Neural cell (in vitro differentiated cells): ENCODE measurements around the gene FAF1. TPM values are rescaled to one million over a fixed set of nuclear protein-coding genes. Genes with fewer than 3 reads are reported as not detected.
"Not testable (repeated sequence)": the region's sequence is repeated elsewhere in the genome, so short reads cannot be mapped to it uniquely, and the experiment has no call there.

Experiments
- H2AFZ ChIP-seq: fragments of 200-600, 300-800 bp; sonication (generic), shearing (Covaris generic); 2 replicates; pipeline ENCODE4 v1.6.0; 2014; ENCODE audit warnings: low read depth, mild to moderate bottlenecking, antibody characterized with exemption, low read length, moderate library complexity
- H3F3A ChIP-seq: fragments of 200-600 bp; shearing (Covaris generic); 2 replicates; pipeline ENCODE4 v1.6.1; 2016; ENCODE audit warnings: mild to moderate bottlenecking, moderate library complexity, mixed read lengths, antibody characterized with exemption, low read length; ENCODE audit not compliant: insufficient read depth, poor library complexity, severe bottlenecking
- H3K27ac ChIP-seq: fragments of 200-600, 300-800 bp; sonication (generic), shearing (Covaris generic); 2 replicates; pipeline ENCODE4 v1.5.1; 2014; ENCODE audit warnings: mild to moderate bottlenecking, low read length, moderate library complexity
- H3K27me3 ChIP-seq: fragments of 300-800, 200-600 bp; sonication (generic), shearing (Covaris generic); 2 replicates; pipeline ENCODE4 v1.6.0; 2014; ENCODE audit warnings: mild to moderate bottlenecking, low read depth, low read length, moderate library complexity; ENCODE audit not compliant: insufficient read depth
- H3K36me3 ChIP-seq: fragments of 300-800, 200-600 bp; sonication (generic), shearing (Covaris generic); 2 replicates; pipeline ENCODE4 v1.5.1; 2014; ENCODE audit warnings: mild to moderate bottlenecking, antibody characterized with exemption, low read length, moderate library complexity; ENCODE audit not compliant: insufficient read depth
- H3K4me2 ChIP-seq: fragments of 300-800, 200-600 bp; sonication (generic), shearing (Covaris generic); 2 replicates; pipeline ENCODE4 v1.6.0; 2014; ENCODE audit warnings: mild to moderate bottlenecking, low read length
- H3K4me3 ChIP-seq: fragments of 300-800, 200-600 bp; sonication (generic), shearing (Covaris generic); 2 replicates; pipeline ENCODE4 v1.5.1; 2014; ENCODE audit warnings: mild to moderate bottlenecking, low read length, moderate library complexity
- H3K79me2 ChIP-seq: fragments of 200-600 bp; shearing (Covaris generic); replicated peaks from 2 replicates; pipeline ENCODE4 v1.6.0; 2014; ENCODE audit warnings: mild to moderate bottlenecking, low read length, moderate library complexity; ENCODE audit not compliant: insufficient read depth
- H3K9ac ChIP-seq: fragments of 300-800, 200-600 bp; sonication (generic), shearing (Covaris generic); 2 replicates; pipeline ENCODE4 v1.6.1; 2016; ENCODE audit warnings: mild to moderate bottlenecking, low read length, mixed read lengths
- H3K9me2 ChIP-seq: fragments of 200-600 bp; shearing (Covaris generic); 2 replicates; pipeline ENCODE4 v1.6.1; 2016; ENCODE audit warnings: mild to moderate bottlenecking, low read length, mixed read lengths; ENCODE audit not compliant: insufficient read depth
- H3K9me3 ChIP-seq: fragments of 200-600, 300-800 bp; sonication (generic), shearing (Covaris generic); 2 replicates; pipeline ENCODE4 v1.6.1; 2016; ENCODE audit warnings: mild to moderate bottlenecking, mixed run types, low read length, moderate library complexity, mixed read lengths
- H4K20me1 ChIP-seq: fragments of 200-600 bp; shearing (Covaris generic); 2 replicates; pipeline ENCODE4 v1.6.1; 2016; ENCODE audit warnings: mild to moderate bottlenecking, mixed run types; ENCODE audit not compliant: insufficient read depth
- EP300 ChIP-seq: fragments of 450-650 bp; conservative IDR thresholded peaks from 2 replicates; pipeline ENCODE4 v1.6.1; 2014; ENCODE audit warnings: antibody characterized with exemption, mild to moderate bottlenecking, moderate library complexity; ENCODE audit not compliant: poor library complexity, severe bottlenecking
- EZH2 ChIP-seq: fragments of 200-600, 300-800 bp; shearing (Covaris generic), sonication (generic); IDR thresholded peaks from 2 replicates; pipeline ENCODE4 v1.6.1; 2014; ENCODE audit warnings: antibody characterized with exemption, low read length, borderline replicate concordance, mild to moderate bottlenecking; ENCODE audit not compliant: insufficient read depth, poor library complexity, severe bottlenecking
- MXI1 ChIP-seq: fragments of 450-650 bp; conservative IDR thresholded peaks from 2 replicates; pipeline ENCODE4 v1.6.1; 2014; ENCODE audit warnings: antibody characterized with exemption, mild to moderate bottlenecking; ENCODE audit not compliant: poor library complexity, severe bottlenecking
- POLR2AphosphoS5 ChIP-seq: IDR thresholded peaks from 2 replicates; pipeline ENCODE4 v1.6.1; 2012
- RAD21 ChIP-seq: fragments of 450-650 bp; conservative IDR thresholded peaks from 2 replicates; pipeline ENCODE4 v1.6.1; 2014; ENCODE audit warnings: antibody characterized with exemption, mild to moderate bottlenecking, moderate library complexity
- REST ChIP-seq: IDR thresholded peaks from 2 replicates; pipeline ENCODE4 v1.6.1; 2012; ENCODE audit warnings: borderline replicate concordance
- SMC3 ChIP-seq: fragments of 450-650 bp; conservative IDR thresholded peaks from 2 replicates; pipeline ENCODE4 v1.6.1; 2014; ENCODE audit warnings: antibody characterized with exemption, mild to moderate bottlenecking, moderate library complexity; ENCODE audit not compliant: poor library complexity
- TAF1 ChIP-seq: IDR thresholded peaks from 2 replicates; pipeline ENCODE4 v1.6.1; 2012; ENCODE audit warnings: low read depth
- polyA plus RNA-seq: library from polyadenylated mRNA; depleted of rRNA; stranded (reverse); fragments of >200 nt; gene quantifications from 2 replicates; pipeline ENCODE4 v1.2.3, GENCODE V29; 2014
- TF ChIP-seq, protein P1 (sequence below): fragments of 450-650 bp; IDR thresholded peaks from 2 replicates; pipeline ENCODE4 v1.5.1; 2014; ENCODE audit warnings: antibody characterized with exemption, mild to moderate bottlenecking, moderate library complexity; ENCODE audit not compliant: poor library complexity, severe bottlenecking

The FAF1 gene
- polyA plus RNA-seq, 1 donor from 2014 or later, result 52.1 TPM

GRCh38 chr1:50877641-50878040 is 82.4 kb downstream of the FAF1 start:
- TF ChIP-seq EP300 (no peak), MXI1 (no peak), POLR2AphosphoS5 (no peak), REST (no peak), TAF1 (no peak), EZH2 (no peak), RAD21 (no peak), SMC3 (no peak)
- TF ChIP-seq, protein P1, sequence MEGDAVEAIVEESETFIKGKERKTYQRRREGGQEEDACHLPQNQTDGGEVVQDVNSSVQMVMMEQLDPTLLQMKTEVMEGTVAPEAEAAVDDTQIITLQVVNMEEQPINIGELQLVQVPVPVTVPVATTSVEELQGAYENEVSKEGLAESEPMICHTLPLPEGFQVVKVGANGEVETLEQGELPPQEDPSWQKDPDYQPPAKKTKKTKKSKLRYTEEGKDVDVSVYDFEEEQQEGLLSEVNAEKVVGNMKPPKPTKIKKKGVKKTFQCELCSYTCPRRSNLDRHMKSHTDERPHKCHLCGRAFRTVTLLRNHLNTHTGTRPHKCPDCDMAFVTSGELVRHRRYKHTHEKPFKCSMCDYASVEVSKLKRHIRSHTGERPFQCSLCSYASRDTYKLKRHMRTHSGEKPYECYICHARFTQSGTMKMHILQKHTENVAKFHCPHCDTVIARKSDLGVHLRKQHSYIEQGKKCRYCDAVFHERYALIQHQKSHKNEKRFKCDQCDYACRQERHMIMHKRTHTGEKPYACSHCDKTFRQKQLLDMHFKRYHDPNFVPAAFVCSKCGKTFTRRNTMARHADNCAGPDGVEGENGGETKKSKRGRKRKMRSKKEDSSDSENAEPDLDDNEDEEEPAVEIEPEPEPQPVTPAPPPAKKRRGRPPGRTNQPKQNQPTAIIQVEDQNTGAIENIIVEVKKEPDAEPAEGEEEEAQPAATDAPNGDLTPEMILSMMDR, result no peak
- Histone ChIP-seq H4K20me1 (no peaks in the 10 kb centered on the region), H3K79me2 (no peaks in the 10 kb centered on the region), H3K9me3 (no peaks in the 10 kb centered on the region), H3K36me3 (no peaks in the 10 kb centered on the region), H2AFZ (no peak overlapping the region), H3K9ac (no peak overlapping the region), H3K27ac (no peak overlapping the region), H3K4me2 (no peak overlapping the region), H3K9me2 (no peaks in the 10 kb centered on the region), H3K27me3 (no peaks in the 10 kb centered on the region), H3K4me3 (no peak overlapping the region), H3F3A (no peaks in the 10 kb centered on the region)

- Histone ChIP-seq H3K4me2 (no peak overlapping the region), H3K4me3 (no peak overlapping the region), H4K20me1 (no peaks in the 10 kb centered on the region), H3K79me2 (no peaks in the 10 kb centered on the region), H3K27me3 (no peaks in the 10 kb centered on the region), H3F3A (no peaks in the 10 kb centered on the region), H2AFZ (no peak overlapping the region), H3K27ac (no peak overlapping the region), H3K9ac (no peak overlapping the region), H3K9me2 (no peaks in the 10 kb centered on the region), H3K9me3 (no peaks in the 10 kb centered on the region), H3K36me3 (no peaks in the 10 kb centered on the region)
- TF ChIP-seq, protein P1, result peak; percentile 34
- TF ChIP-seq POLR2AphosphoS5, result no peak
These were observed 86.4 kb downstream of the FAF1 start for GRCh38 chr1:50873458-50874187.

DNA sequence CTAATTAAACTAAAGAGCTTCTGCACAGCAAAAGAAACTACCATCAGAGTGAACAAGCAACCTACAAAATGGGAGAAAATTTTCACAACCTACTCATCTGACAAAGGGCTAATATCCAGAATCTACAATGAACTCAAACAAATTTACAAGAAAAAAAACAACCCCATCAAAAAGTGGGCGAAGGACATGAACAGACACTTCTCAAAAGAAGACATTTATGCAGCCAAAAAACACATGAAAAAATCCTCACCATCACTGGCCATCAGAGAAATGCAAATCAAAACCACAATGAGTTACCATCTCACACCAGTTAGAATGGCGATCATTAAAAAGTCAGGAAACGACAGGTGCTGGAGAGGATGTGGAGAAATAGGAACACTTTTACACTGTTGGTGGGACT is 95.2 kb downstream of the FAF1 start:
- not testable (repeated sequence) for H3K9ac ChIP-seq, H3K9me3 ChIP-seq, H3K79me2 ChIP-seq

More for the DNA sequence above, 95.2 kb downstream of the FAF1 start:
- H3K4me3 ChIP-seq, H3K4me2 ChIP-seq, H3K9me2 ChIP-seq, H3F3A ChIP-seq, H4K20me1 ChIP-seq, H2AFZ ChIP-seq, H3K36me3 ChIP-seq, H3K27ac ChIP-seq, H3K27me3 ChIP-seq: not testable (repeated sequence)
